Liver (tissue), 9 donors: ENCODE data around the gene CPSF4L. TPM values are rescaled to one million over a fixed set of nuclear protein-coding genes. Genes with fewer than 3 reads are reported as not detected.

Experiments
- DNase-seq: peaks from one replicate; pipeline ENCODE4 v3.0.0-alpha.2; 2017; ENCODE audit warnings: low spot score
- H3K27ac ChIP-seq, 2 donors: one replicate each; pipeline ENCODE4 v1.7.0; 2013; ENCODE audit warnings: inconsistent platforms in 2 of 2, low read length in 2 of 2, control low read depth in 1 of 2, low read depth in 1 of 2, mild to moderate bottlenecking in 1 of 2
- H3K27me3 ChIP-seq, 4 donors: one replicate each; pipeline versions ENCODE4 v1.6.1 to v1.7.0; 2013; ENCODE audit warnings: low read length in 3 of 4, inconsistent platforms in 1 of 4, mild to moderate bottlenecking in 1 of 4, moderate library complexity in 1 of 4; ENCODE audit not compliant: control insufficient read depth in 4 of 4, insufficient read depth in 4 of 4
- H3K36me3 ChIP-seq, 4 donors: one replicate each; pipeline versions ENCODE4 v1.6.1 to v1.7.0; 2013; ENCODE audit warnings: low read length in 3 of 4, mild to moderate bottlenecking in 3 of 4, low read depth in 1 of 4, moderate library complexity in 1 of 4; ENCODE audit not compliant: control insufficient read depth in 4 of 4, insufficient read depth in 3 of 4
- H3K4me1 ChIP-seq, 4 donors: one replicate each; pipeline versions ENCODE4 v1.6.1 to v1.7.0; 2013; ENCODE audit warnings: low read length in 3 of 4, mild to moderate bottlenecking in 3 of 4, moderate library complexity in 1 of 4; ENCODE audit not compliant: control insufficient read depth in 4 of 4, insufficient read depth in 4 of 4
- H3K4me3 ChIP-seq, 3 donors: one replicate each; pipeline versions ENCODE4 v1.6.1 to v1.7.0; 2013; ENCODE audit warnings: low read length in 3 of 3, control low read depth in 1 of 3, low read depth in 1 of 3, mild to moderate bottlenecking in 1 of 3
- H3K9ac ChIP-seq, 2 donors: one replicate each; pipeline ENCODE4 v1.7.0; 2013; ENCODE audit warnings: low read length in 2 of 2, mild to moderate bottlenecking in 2 of 2, moderate library complexity in 2 of 2, control low read depth in 1 of 2, low read depth in 1 of 2
- H3K9me3 ChIP-seq, 4 donors: one replicate each; pipeline versions ENCODE4 v1.6.1 to v1.7.0; 2013; ENCODE audit warnings: low read length in 3 of 4; ENCODE audit not compliant: control insufficient read depth in 4 of 4
- ATF3 ChIP-seq: IDR thresholded peaks from 2 replicates; pipeline ENCODE4 v1.6.1; 2016; ENCODE audit warnings: antibody characterized with exemption
- CTCF ChIP-seq: fragments of 150-350 bp; IDR thresholded peaks from 2 replicates; pipeline ENCODE4 v1.5.1; 2017; ENCODE audit warnings: improper control_type of control experiment, low read depth, low read length; ENCODE audit not compliant: missing input control
- EGR1 ChIP-seq, 2 donors: IDR thresholded peaks; 2 replicates each; pipeline ENCODE4 v1.6.1; 2016 to 2018; ENCODE audit warnings: antibody characterized with exemption in 2 of 2, low read depth in 2 of 2
- FOXA1 ChIP-seq: IDR thresholded peaks from 2 replicates; pipeline ENCODE4 v1.6.1; 2016; ENCODE audit warnings: antibody characterized with exemption
- FOXA2 ChIP-seq: IDR thresholded peaks from 2 replicates; pipeline ENCODE4 v1.6.1; 2016; ENCODE audit warnings: antibody characterized with exemption
- GABPA ChIP-seq, 2 donors: IDR thresholded peaks in 1 of 2; conservative IDR thresholded peaks in 1 of 2; 2 replicates each; pipeline ENCODE4 v1.6.1; 2016; ENCODE audit warnings: antibody characterized with exemption in 2 of 2, mild to moderate bottlenecking in 1 of 2, moderate library complexity in 1 of 2
- HNF4A ChIP-seq, 2 donors: conservative IDR thresholded peaks; 2 replicates each; pipeline ENCODE4 v1.6.1; 2016; ENCODE audit warnings: antibody characterized with exemption in 2 of 2, mild to moderate bottlenecking in 2 of 2
- HNF4G ChIP-seq: IDR thresholded peaks from 2 replicates; pipeline ENCODE4 v1.6.1; 2016; ENCODE audit warnings: antibody characterized with exemption
- JUND ChIP-seq, 2 donors: IDR thresholded peaks; 2 replicates each; pipeline ENCODE4 v1.6.1; 2016; ENCODE audit warnings: antibody characterized with exemption in 2 of 2
- MAX ChIP-seq: IDR thresholded peaks from 2 replicates; pipeline ENCODE4 v1.6.1; 2016; ENCODE audit warnings: antibody characterized with exemption
- NR2F2 ChIP-seq: IDR thresholded peaks from 2 replicates; pipeline ENCODE4 v1.6.1; 2016; ENCODE audit warnings: antibody characterized with exemption
- RAD21 ChIP-seq, 2 donors: IDR thresholded peaks; 2 replicates each; pipeline ENCODE4 v1.6.1; 2016; ENCODE audit warnings: antibody characterized with exemption in 2 of 2, mild to moderate bottlenecking in 2 of 2
- REST ChIP-seq: IDR thresholded peaks from 2 replicates; pipeline ENCODE4 v1.6.1; 2016; ENCODE audit warnings: antibody characterized with exemption, mild to moderate bottlenecking
- RXRA ChIP-seq, 2 donors: IDR thresholded peaks; 2 replicates each; pipeline ENCODE4 v1.6.1; 2017 to 2018; ENCODE audit warnings: antibody characterized with exemption in 2 of 2, mild to moderate bottlenecking in 1 of 2
- SP1 ChIP-seq: IDR thresholded peaks from 2 replicates; pipeline ENCODE4 v1.6.1; 2018; ENCODE audit warnings: antibody characterized with exemption, mild to moderate bottlenecking
- TAF1 ChIP-seq: conservative IDR thresholded peaks from 2 replicates; pipeline ENCODE4 v1.6.1; 2016; ENCODE audit warnings: antibody characterized with exemption, mild to moderate bottlenecking
- YY1 ChIP-seq: IDR thresholded peaks from 2 replicates; pipeline ENCODE4 v1.6.1; 2016; ENCODE audit warnings: antibody characterized with exemption, mild to moderate bottlenecking
- ZBTB33 ChIP-seq: IDR thresholded peaks from 2 replicates; pipeline ENCODE4 v1.6.1; 2016; ENCODE audit warnings: antibody characterized with exemption
- WGBS: extraction: QIAGEN DNeasy Blood & Tissue Kit; methylation state at CpG from one replicate; pipeline ENCODE4 v1.1.7; 2013; 5-methylcytosine and 5-hydroxymethylcytosine counted together
- polyA plus RNA-seq, 2 donors: library from polyadenylated mRNA; stranded (reverse) in 1 of 2; unstranded in 1 of 2; fragments of 200-250 nt in 1 of 2; fragments of >200 nt in 1 of 2; fragmentation: Nextera tagmentation in 1 of 2; extraction: Ambion mirVana in 1 of 2; gene quantifications; one replicate each; pipeline versions ENCODE4 v1.2.1 to v1.2.3, GENCODE V29; 2013 to 2015
- total RNA-seq, 2 donors: library from RNA; depleted of rRNA; stranded (reverse); fragments of >200 nt; gene quantifications; one replicate each; pipeline ENCODE4 v1.2.3, GENCODE V29; 2014
- donor health status: healthy.
- donor health status: healthy.
- donor health status: healthy.
- donor health status: healthy.
- donor health status: healthy.

The CPSF4L gene
- total and polyA plus RNA-seq, 4 donors = not detected

- TF ChIP-seq FOXA1 (no peak), NR2F2 (no peak), GABPA (IDR thresholded peaks at IDR 0.05 in 1 of 2, conservative IDR thresholded peaks at IDR 0.05 in 1 of 2) (no peak), MAX (no peak), JUND (IDR thresholded peaks at IDR 0.05) (no peak), SP1 (no peak), HNF4G (no peak), EGR1 (IDR thresholded peaks at IDR 0.05; ENCODE audit: low read depth in 2 of 2) (no peak), HNF4A (conservative IDR thresholded peaks at IDR 0.05) (no peak), TAF1 (no peak), FOXA2 (no peak), RAD21 (IDR thresholded peaks at IDR 0.05) (no peak), CTCF (no peak), ATF3 (no peak), REST (no peak), RXRA (IDR thresholded peaks at IDR 0.05) (no peak), YY1 (no peak)
- H3K27ac ChIP-seq = no peak overlapping the region
- H3K4me1 ChIP-seq = peaks cover 16 to 27% (median 21%) of the 10 kb centered on the region in 4 donors
- no peak overlapping the region for H3K4me3 ChIP-seq
- DNase-seq = no peak
- no peak overlapping the region for H3K9ac ChIP-seq
- 96% methylated on average over 5 of the region's 5 CpGs for WGBS
- H3K36me3 ChIP-seq = peaks cover 2 to 14% (median 5%) of the 10 kb centered on the region in 4 donors
- no peaks in the 10 kb centered on the region for H3K27me3 ChIP-seq
- no peaks in the 10 kb centered on the region for H3K9me3 ChIP-seq
Observed at GRCh38 chr17:73283250-73283649, 21.6 kb upstream of the CPSF4L start.

GRCh38 chr17:73282629-73283028, 20.9 kb upstream of the CPSF4L start:
- Histone ChIP-seq H3K9me3 (no peaks in the 10 kb centered on the region), H3K36me3 (peaks cover 2 to 14% (median 5%) of the 10 kb centered on the region in 4 donors), H3K4me3 (no peak overlapping the region), H3K9ac (no peak overlapping the region), H3K27ac (no peak overlapping the region), H3K4me1 (peaks cover 16 to 24% (median 18%) of the 10 kb centered on the region in 4 donors), H3K27me3 (no peaks in the 10 kb centered on the region)
- WGBS = 95% methylated on average over 9 of the region's 9 CpGs
- no peak for TF ChIP-seq ZBTB33
- TF ChIP-seq NR2F2 = no peak
- TF ChIP-seq CTCF = no peak
- no peak for TF ChIP-seq HNF4G
- no peak for TF ChIP-seq EGR1 (IDR thresholded peaks at IDR 0.05; ENCODE audit: low read depth in 2 of 2)
- no peak for TF ChIP-seq REST
- no peak for TF ChIP-seq MAX
- no peak for DNase-seq
